HG03442 (cell line): Measurements from ENCODE around the gene C16orf89.
A peak's percentile ranks its signal among the peaks of the same experiment; 100 is the strongest.
"Not testable (repeated sequence)": the region's sequence is repeated elsewhere in the genome, so short reads cannot be mapped to it uniquely, and the experiment has no call there.

Experiments
- ATAC-seq: cut with Tn5 transposase; IDR thresholded peaks from one replicate; pipeline ENCODE4 v1.9.1; 2021; ENCODE audit warnings: mild to moderate bottlenecking, moderate library complexity; ENCODE audit not compliant: unreplicated experiment

Gene C16orf89, protein sequence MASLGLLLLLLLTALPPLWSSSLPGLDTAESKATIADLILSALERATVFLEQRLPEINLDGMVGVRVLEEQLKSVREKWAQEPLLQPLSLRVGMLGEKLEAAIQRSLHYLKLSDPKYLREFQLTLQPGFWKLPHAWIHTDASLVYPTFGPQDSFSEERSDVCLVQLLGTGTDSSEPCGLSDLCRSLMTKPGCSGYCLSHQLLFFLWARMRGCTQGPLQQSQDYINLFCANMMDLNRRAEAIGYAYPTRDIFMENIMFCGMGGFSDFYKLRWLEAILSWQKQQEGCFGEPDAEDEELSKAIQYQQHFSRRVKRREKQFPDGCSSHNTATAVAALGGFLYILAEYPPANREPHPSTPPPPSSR

DNA sequence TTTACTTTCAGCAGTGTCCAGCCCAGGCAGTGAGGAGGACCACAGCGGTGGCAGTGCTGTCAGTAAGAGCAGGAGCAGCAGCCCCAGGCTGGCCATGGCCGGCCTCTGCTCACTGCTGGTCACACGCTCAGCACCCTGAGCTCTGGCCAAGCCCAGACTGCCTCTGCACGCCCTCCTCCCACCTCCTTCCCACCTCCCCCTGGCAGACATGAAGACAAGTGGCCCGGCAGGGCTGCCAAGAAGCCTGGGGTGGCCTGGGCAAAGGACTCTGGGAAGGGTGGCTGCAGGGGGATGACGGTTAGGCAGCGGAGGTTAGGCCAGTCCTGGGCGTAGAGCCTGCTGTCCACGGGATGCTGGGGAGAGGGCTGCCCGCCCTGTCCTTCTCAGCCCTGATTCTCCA, at the start of gene C16orf89:
Gene C16orf89 (minus strand): TSS at position 144 of the 400 bp plus-strand sequence. CDS start 48 bp downstream, at position 96.
- no peak for ATAC-seq

DNA sequence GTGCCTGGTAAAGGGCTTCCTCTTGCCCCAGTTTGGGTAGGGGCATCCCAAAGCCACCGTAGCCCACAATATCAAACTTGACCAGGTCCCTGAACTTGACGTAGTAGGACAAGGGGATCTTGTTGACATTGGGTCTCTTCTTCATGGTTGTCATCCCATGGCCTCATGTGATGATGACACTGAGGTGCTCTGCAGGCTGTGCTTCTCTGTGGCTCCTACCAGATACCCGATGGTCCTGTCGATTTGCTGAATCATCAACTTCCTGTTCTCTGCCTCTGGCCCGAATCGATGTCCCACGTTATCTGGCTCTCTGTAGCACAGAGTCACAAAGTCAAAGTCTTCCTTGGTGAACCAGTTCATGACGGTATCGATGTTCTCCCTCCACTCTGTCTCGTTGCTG, 45.2 kb upstream of the C16orf89 start:
- ATAC-seq, result not testable (repeated sequence)

DNA sequence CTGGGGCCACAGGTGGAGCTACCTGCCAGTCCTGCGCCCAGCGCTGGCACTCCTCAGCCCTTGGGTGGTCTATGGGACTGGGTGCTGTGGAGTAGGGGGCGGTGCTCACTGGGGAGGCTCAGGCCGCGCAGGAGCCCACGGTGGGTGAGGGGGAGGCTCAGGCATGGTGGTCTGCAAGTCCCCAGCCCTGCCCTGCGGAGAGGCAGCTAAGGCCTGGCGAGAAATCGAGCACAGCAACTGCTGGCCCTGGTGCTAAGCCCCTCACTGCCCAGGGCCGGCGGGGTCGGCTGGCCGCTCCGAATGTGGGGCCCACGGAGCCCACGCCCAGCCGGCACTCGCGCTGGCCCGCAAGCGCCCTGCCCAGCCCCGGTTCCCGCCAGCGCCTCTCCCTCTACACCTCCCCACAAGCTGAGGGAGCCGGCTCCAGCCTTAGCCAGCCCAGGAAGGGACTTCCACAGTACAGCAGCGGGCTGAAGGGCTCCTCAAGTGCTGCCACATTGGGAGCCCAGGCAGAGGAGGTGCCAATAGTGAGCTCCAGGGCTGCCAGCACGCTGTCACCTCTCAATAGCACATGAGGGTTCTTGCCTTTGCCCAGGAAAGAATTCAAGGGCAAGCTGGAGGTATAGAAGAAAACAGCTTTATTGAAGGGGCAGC, 42.9 kb upstream of the C16orf89 start:
- ATAC-seq, result no peak

DNA sequence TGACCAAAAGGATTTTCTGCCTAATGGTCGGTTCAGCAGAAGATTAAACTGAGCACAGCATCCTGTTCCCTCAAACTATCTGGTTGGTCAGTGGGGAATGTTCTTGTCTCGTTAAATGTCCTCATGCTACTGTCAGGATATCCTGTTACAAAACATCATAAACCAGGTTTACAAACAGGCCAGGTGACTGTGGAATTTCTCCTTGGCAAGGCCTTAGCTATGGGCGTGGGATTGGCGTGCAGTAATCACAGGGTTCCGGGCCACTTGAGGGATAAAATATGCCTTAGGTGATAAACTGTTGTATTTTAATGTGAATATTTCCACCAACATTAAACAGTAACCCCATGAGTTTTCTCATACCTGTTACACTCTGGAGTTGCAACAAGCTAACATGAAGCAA, 39.3 kb upstream of the C16orf89 start:
- ATAC-seq, result not testable (repeated sequence)

DNA sequence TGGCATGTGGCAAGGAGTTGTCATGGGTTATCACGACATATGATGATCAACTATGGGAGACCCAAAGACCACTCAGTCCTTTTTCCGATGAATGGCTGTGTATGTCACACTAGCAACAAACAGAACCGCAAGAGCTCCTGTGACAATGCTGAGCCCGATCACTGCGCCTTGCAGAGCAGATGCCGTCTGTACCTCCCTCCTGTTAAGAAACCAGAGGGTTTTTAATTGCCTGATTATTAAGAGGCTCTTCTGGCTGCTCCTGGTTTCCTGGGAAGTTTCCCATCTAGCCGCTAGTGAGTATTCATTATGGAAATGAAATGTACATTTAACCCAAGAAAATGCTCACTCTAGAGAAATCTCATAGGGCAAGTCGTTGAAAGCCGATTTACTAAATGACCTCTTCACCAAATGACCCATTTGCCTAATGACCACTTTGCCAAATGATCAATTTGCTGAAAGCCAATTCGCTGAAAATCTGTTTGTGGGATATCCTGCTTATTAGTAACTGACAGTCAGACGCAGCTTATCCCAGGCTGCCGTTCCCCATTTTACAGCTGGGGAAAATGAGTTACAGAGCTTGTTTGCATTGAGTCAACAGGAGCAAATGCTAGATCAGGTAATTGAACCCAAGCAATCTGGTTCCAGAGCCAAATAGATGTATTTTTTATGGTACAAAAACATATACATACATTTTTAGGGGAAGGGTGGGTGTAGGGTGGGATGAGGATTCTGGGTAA, 37.7 kb upstream of the C16orf89 start:
- ATAC-seq, result not testable (repeated sequence)

DNA sequence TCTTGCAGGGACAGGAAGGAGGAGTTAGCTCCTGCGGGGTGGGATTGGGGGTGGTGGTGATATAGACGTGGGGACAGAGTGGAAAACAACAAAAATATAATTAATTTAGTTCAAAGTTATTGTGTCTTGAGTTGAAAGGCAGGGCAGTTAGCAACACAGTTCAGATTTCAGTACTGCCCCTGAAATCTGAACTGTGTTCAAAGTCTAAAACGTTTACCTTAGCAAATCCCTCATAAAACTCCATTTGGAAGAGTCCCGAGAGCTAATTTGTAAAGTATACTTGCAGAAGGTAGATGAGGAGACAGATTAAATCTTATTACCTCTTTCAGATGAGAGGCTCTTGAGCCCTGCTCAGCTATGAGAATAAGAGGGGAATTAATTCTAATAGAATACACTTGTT, 33.4 kb upstream of the C16orf89 start:
- not testable (repeated sequence) for ATAC-seq

DNA sequence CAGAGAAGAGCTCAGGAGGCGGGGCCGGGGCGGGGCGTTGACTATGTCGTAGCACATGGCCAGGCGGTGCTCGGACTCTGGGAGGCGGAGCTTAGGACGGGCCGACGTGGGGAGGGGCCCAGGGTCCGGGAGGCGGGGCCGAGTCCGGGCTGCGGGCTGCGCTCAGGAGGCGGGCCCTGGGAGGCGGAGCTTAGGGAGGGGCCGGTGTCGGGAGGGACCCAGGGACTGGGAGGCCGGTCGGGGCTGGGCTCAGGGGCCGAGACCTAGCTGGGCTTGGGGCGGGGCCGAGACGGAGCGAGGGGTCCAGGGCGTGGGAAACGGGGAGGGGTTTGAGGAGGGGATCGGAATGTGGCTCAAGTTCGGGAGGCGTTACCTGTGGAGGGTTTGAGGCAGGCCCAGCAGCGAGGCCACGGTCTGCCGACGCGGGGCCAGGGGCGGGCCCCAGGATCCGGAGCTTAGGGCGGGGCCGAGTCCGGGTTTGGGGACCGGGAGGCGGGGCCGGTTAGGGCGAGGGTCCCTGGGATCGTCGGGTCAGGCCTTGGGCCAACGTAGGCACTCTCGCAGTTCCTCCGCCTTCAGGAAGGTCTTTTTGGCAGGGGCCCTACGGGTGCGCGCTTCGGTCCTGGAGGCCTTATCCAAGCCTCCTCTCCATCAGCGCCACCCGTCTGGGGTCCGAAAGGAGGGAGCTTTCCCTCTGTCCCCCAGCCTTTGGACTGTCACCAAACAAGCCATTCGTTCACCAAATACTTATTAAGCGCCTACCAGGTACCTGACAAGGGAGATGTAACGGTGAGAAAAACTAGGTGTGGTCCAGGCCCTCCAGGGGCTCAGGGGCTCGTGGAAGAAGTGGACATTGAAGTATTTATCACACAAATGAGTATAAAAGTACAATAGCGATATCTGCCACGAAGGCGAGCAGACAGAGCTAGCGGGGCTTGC, 32.7 kb upstream of the C16orf89 start:
- peak; percentile 78 for ATAC-seq

DNA sequence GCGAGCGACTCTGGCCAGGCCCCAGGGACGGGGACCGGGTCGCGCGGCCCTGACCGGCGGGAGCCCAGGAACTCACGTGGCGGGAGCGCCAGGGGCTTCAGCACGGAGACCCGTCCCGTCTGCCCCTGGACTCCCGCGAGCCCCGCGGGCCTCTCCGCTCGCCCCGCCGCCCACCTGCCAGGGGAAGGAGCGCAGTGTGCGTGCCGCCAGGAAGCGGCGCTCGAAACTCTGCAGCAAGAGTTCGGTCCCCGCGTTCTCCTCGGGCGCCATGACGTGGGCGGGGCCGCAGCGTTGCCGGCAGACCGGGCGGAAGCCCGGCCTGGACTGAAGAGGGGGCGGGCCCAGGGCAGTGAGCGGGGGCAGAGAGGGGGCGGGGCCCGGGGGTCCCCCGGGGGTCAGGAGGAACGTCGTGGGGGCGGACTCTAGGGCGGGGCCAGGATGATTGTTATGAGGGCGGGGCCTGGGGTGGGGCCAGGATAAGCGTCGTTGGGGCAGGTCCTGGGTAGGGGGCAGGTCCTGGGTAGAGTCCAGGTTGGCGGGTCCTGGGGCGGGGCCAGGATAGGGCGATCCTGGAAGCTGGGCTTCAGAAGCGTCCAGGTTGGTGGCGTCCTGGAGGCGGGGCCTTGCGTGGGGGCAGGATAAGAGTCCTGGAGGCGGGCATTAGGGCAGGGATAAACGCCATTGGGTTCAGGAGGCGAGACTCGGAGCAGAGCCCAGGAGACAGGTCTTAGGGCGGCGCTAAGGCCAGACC, 31.9 kb upstream of the C16orf89 start, which contains the start of gene EEF2KMT:
Gene EEF2KMT (minus strand): TSS at position 326 of the 751 bp plus-strand sequence. CDS start 56 bp downstream, at position 270.
- ATAC-seq, result peak; percentile 93

DNA sequence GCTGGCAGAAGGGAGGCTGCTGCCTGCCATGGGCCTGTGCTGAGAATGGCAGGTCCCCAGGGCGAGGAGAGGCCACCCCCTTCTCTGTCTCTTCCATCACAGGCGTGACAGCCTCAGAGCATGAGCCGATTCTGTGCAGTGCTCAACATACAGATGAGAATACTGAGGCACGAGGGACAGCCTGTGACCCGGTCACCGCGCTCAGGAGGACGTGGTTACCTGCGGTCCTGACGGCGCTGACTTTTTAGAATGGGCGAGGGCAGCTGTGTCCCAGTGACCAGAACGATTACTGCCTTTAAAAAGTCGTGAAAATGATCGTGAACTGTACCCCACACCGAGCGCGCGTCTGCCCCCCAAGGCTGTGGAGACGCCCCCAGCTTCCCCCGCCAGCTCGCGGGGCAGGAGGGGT, 31.3 kb upstream of the C16orf89 start:
- not testable (repeated sequence) for ATAC-seq

DNA sequence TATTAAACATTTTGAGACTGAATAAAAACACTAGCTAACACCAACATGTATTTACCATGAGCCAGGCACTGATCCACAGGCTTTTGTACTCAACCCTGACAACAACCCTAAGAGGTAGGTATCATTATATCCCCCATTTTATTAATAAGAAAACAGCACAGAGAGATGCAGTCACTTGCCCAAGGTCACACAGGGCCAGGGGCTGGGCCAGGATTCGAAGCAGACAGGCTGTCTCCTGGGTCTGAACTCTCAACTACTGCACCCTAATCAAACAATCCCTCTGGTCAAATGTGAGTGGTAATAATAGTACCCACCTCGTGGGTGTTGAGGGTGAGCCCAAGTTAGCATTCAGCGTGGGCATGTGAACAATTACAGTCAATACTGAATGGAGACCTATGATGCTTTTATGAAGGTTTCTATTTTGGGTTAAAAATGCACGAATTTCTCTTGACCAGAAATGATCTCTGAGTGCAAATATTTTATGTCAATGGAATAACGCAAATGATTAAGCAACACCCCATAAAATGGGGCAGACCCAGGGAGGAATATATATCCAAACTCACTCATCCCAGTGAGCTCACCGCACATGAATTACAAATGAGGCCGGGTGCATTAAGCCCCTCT, 30.8 kb upstream of the C16orf89 start:
- not testable (repeated sequence) for ATAC-seq

DNA sequence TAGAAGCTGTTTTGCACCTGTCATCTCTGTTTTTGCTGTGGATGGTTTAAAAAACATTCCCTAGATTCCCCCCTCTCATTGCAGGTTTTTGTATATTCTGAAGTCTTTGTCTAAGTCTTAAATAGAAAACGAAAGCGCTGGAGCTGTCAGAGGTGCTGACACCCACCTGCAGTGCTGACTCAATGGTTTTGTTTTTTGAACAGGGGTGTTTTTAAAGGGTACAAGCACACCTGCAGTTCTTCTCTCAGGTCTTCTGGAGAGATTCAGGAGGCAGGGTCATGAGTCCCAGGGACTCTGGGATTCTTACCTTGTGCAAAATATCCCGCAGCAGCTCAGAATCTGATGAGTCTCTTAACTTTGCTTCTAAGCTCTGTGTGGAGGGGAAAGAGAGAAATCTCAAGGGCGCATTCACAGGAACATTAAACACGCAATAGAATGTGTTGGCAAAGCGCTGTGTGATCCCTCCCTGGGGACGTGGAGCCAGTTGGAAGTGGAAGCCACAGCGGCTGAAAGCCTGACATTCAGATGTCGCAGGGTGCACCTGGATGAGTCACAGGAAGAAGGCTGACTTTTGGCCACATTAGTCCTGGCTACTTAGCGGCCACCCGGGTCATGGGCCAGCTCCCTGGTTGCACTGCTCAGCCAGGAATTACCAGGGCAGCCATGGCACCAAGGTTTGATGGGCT, 29.5 kb upstream of the C16orf89 start:
- ATAC-seq, result not testable (repeated sequence)

DNA sequence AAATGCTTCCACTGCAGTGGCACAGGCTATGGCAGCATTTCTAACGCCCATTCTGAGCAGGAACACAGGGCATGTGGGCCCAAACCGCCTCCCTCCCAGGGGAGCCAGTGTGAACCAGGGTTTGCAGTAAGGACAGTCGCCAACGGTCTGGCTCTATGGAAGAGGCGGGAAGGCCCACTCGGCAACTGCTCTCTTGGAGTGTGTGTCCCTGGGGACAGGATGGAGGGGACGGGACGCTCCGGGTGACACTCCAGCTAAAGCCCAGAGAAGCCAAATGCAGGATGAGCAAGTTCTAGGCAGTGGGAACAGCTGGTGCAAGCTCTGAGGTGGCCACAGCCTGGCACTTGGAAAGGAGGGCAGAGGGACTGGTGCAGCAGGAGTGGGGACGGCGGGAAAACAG, 28.0 kb upstream of the C16orf89 start:
- not testable (repeated sequence) for ATAC-seq

DNA sequence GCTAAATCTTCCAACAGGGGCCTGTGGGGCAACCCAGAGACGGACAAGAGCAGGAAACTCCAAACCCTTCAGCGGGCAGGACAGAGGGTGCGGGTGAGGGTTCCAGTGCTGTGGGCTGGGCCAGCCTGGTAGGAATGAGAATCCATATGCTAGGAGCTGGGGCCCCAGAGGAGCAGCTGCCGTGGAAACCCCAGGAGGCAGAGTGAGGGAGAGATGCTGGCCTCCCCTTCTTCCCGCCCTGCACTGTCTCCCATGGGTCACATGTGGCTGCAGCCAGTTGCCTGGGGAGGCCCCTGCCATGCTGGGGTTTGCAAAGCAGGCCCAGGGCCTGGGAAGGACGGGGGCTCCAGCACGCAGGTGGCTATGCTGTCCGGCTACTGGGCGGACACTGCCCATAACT, 27.3 kb upstream of the C16orf89 start:
- ATAC-seq, result not testable (repeated sequence)

DNA sequence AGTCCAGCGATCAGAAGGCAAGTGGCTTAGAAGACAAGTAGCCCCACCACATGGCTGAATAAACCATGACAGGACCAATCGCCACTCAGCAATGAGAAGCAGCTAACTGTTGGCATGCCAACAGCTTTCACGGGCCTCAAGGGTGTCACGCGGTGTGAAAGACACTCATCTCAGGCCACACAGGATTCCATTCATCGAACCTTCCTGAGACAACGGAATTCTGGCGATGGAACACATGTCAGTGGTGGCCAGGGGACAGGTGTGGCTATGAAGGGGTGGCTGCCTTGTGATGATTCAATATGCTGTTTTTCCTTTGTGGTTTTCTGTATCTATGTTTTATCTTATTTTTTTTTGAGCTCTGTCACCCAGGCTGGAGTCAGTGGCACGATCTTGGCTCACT, 24.8 kb upstream of the C16orf89 start:
- not testable (repeated sequence) for ATAC-seq

DNA sequence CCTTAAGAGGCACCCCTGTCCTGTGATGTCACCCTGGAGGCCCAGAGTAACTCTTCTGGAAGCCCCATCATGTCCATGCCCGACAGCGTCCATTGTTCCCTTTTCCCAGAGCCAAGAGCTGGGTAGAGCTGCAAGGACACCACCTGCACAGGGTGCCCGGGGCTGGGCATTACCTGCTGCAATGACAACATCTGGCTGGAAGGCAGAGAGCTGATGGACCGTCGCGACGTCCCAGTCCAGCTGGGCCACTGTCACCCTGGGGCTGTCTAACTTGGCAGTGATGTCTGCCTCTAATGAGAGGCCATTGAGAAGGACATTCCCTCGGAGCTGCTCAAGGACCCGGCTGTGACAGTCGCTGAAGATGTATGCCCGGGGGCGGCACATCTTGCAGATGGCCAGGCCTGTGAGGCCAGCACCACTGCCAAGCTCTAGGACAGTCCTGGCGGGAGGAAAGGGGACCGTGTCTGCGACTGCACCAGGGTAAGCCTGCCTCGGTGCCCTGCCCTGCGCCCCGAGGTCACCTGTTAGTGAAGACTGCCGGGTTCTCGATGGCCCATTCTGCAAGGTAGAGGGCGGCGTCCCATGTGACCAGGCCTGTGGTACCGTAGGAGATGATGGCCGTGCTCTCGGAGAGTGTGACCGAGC, 24.3 kb upstream of the C16orf89 start:
- not testable (repeated sequence) for ATAC-seq

DNA sequence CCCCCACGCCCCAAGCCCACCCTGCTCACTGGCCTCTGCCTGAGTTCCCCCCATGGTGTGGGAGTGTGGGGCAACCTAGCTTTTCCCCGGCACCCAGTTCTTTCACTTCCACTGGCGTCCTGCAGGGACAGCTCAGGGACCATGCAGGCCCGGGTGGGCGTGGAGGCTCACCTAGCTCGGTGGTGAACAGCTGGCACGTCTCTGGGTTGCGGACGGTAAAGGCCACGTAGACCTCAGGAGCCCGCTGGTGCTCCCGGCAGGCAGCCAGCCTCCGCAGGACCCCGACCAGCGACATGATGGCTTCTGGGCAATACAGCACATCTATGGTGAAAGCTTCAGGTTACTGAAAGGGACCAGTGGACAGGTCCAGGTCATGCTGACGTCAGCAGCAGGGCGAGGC, 23.2 kb upstream of the C16orf89 start:
- not testable (repeated sequence) for ATAC-seq

DNA sequence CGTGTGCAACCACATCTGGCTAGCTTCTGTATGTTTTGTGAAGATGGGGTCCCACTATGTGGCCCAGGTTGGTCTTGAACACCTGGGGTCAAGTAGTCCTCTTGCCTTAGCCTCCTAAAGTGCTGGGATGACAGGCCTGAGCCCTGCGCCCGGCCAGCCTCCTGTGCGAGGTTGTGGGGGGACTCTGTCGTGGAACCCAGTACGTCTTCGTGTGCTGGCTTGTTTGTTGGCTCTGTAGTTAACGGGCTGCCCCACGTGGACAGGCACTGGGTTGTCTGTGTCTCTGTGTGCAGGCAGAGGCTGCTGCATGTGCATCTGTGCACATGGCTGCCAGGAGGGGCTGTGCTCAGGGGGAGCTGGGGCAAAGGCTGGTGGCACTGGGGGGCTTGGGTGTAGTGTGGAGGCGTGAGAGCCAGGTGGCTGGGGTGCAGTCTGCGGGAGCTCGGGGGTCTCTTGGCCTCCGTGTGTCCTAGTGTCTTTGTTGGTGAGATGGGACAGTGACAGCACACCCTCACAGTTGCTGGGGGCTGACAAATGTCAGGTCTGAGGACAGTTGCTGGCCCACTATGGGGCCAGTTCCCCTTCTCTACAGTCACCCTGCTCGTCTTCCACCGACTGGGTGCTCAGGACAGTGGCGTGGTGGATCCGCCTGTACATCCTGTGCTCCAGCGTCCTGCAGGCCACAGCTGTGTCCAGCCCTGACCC, 22.5 kb upstream of the C16orf89 start:
- ATAC-seq, result not testable (repeated sequence)
